Measurements from ENCODE around the gene FRMD3. TPM values are rescaled to one million over a fixed set of nuclear protein-coding genes. Genes with fewer than 3 reads are reported as not detected.

The FRMD3 gene
- total RNA-seq, 1 experiment from 2014 or later, result 1.9 TPM

DNA sequence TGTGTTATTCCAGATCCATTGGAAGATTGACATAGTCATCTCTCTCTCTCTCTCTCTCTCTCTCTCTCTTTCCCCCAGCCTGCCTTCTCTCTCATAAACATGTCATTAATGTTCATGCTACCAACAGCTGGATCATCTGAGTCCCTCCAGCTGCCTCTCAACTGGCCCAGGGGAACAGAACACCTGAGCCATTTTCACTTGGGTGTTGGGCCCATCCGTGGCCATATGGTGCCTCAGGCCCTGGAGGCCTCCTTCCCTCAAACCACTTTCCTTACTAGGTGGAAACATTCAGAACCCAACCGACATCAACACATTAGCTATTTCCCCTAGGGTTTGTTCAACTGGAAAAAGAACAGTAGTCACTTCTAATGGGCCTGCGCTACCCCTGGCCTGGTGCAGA is 196.2 kb downstream of the FRMD3 start:
- intact Hi-C loops (cut with micrococcal nuclease; ENCODE audit: unreplicated experiment), result no loop called here
- Histone ChIP-seq H3K4me1 (replicated peaks; ENCODE audit: insufficient read depth) (0 out of 2 replicates have a peak, but pooled peaks cover under 1% of the 10 kb centered on the region), H3F3A (ENCODE audit: insufficient read depth, low read depth) (no peaks in the 10 kb centered on the region), H3K79me2 (ENCODE audit: low read depth) (no peaks in the 10 kb centered on the region), H2AFZ (no peak overlapping the region), H4K20me1 (ENCODE audit: insufficient read depth) (no peaks in the 10 kb centered on the region), H3K36me3 (ENCODE audit: low read depth) (no peaks in the 10 kb centered on the region), H3K4me2 (no peak overlapping the region), H3K9me2 (ENCODE audit: insufficient read depth) (no peaks in the 10 kb centered on the region), H3K4me3 (no peak overlapping the region), H3K9me3 (ENCODE audit: insufficient read depth, low read depth) (no peaks in the 10 kb centered on the region), H3K27ac (no peak overlapping the region), H3K27me3 (ENCODE audit: insufficient read depth, low read depth) (no peaks in the 10 kb centered on the region)
- CTCF ChIA-PET, result interaction anchor here (0.6 kb wide), 3 partner anchors 75 to 281 kb away, joined by 3 to 4 read pairs (median 3); no protein-coding TSS in a partner anchor
- TF ChIP-seq EZH2 (IDR thresholded peaks at IDR 0.05; ENCODE audit: low read depth), result no peak
- TF ChIP-seq, protein P1, sequence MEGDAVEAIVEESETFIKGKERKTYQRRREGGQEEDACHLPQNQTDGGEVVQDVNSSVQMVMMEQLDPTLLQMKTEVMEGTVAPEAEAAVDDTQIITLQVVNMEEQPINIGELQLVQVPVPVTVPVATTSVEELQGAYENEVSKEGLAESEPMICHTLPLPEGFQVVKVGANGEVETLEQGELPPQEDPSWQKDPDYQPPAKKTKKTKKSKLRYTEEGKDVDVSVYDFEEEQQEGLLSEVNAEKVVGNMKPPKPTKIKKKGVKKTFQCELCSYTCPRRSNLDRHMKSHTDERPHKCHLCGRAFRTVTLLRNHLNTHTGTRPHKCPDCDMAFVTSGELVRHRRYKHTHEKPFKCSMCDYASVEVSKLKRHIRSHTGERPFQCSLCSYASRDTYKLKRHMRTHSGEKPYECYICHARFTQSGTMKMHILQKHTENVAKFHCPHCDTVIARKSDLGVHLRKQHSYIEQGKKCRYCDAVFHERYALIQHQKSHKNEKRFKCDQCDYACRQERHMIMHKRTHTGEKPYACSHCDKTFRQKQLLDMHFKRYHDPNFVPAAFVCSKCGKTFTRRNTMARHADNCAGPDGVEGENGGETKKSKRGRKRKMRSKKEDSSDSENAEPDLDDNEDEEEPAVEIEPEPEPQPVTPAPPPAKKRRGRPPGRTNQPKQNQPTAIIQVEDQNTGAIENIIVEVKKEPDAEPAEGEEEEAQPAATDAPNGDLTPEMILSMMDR (conservative IDR thresholded peaks at IDR 0.05), result no peak
- POLR2A ChIA-PET (ENCODE audit: unreplicated experiment), result no interaction called here
- DNase-seq, result no peak
- BruUV-seq (replicated peaks), result no TSS peak

DNA sequence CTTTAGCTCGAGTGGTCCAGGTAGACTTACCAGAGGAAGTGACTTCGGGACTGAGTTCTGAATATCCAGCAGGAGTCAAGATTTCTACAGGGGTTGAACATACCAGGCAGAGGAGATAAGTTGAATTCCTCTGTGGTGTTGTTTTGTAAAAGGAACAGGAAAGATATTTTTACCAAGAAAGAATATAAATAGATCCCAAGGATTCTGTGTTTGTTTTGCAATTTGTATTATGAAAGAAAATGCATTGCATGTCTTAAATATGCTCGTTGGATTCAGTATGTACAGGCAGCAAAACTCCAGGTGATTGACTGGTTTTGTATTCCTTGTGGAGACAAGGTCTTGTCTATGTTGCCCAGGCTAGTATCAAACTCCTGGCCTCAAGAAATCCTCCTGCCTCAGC is 197.8 kb downstream of the FRMD3 start:
- Histone ChIP-seq H3F3A (ENCODE audit: insufficient read depth, low read depth) (no peaks in the 10 kb centered on the region), H3K4me2 (no peak overlapping the region), H3K9me2 (ENCODE audit: insufficient read depth) (no peaks in the 10 kb centered on the region), H3K4me1 (replicated peaks; ENCODE audit: insufficient read depth) (peaks cover 9% of the 10 kb centered on the region; the same call in 1 of the 2 replicates), H2AFZ (no peak overlapping the region), H3K79me2 (ENCODE audit: low read depth) (no peaks in the 10 kb centered on the region), H3K27me3 (ENCODE audit: insufficient read depth, low read depth) (no peaks in the 10 kb centered on the region), H3K4me3 (no peak overlapping the region), H4K20me1 (ENCODE audit: insufficient read depth) (no peaks in the 10 kb centered on the region), H3K27ac (no peak overlapping the region), H3K9me3 (ENCODE audit: insufficient read depth, low read depth) (no peaks in the 10 kb centered on the region), H3K36me3 (ENCODE audit: low read depth) (no peaks in the 10 kb centered on the region)
- CTCF ChIA-PET, result no interaction called here
- BruUV-seq (replicated peaks), result no TSS peak
- no peak for TF ChIP-seq EZH2 (IDR thresholded peaks at IDR 0.05; ENCODE audit: low read depth)
- TF ChIP-seq, protein P1 (conservative IDR thresholded peaks at IDR 0.05), result no peak
- intact Hi-C loops (cut with micrococcal nuclease; ENCODE audit: unreplicated experiment), result no loop called here
- POLR2A ChIA-PET (ENCODE audit: unreplicated experiment), result no interaction called here
- no peak for DNase-seq

DNA sequence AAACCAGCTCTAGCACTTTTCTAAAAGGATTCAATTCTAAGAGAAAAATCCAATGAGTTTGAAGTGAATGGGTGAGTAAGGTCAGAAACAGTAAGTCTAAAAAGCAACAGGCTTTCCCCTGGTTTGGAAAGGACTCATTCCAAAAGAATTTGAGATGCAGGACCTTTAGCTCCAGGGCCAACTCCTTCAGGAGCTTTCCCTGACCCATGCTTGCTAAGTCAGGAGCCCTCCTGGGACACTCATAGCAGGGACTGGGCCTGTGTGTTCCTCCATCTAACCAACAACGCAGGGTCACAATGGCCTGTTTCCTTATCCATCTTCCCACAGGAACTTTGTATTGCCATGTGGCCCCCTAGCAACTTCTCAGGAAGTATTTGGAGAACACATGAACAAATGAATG is 198.8 kb downstream of the FRMD3 start:
- Histone ChIP-seq H3K27me3 (ENCODE audit: insufficient read depth, low read depth) (no peaks in the 10 kb centered on the region), H3K27ac (no peak overlapping the region), H3K9me3 (ENCODE audit: insufficient read depth, low read depth) (no peaks in the 10 kb centered on the region), H3K79me2 (ENCODE audit: low read depth) (no peaks in the 10 kb centered on the region), H3K4me2 (no peak overlapping the region), H2AFZ (no peak overlapping the region), H3K4me1 (replicated peaks; ENCODE audit: insufficient read depth) (peaks cover 11% of the 10 kb centered on the region; the same call in 1 of the 2 replicates), H4K20me1 (ENCODE audit: insufficient read depth) (no peaks in the 10 kb centered on the region), H3K36me3 (ENCODE audit: low read depth) (no peaks in the 10 kb centered on the region), H3K4me3 (no peak overlapping the region), H3K9me2 (ENCODE audit: insufficient read depth) (no peaks in the 10 kb centered on the region), H3F3A (ENCODE audit: insufficient read depth, low read depth) (no peaks in the 10 kb centered on the region)
- ChIA-PET POLR2A (ENCODE audit: unreplicated experiment) (interaction anchor here (0.7 kb wide), 1 partner anchor 209 kb away, joined by 3 read pairs; no protein-coding TSS in a partner anchor), CTCF (no interaction called here)
- BruUV-seq (replicated peaks), result no TSS peak
- no peak for TF ChIP-seq EZH2 (IDR thresholded peaks at IDR 0.05; ENCODE audit: low read depth)
- TF ChIP-seq, protein P1 (conservative IDR thresholded peaks at IDR 0.05), result no peak
- intact Hi-C loops (cut with micrococcal nuclease; ENCODE audit: unreplicated experiment), result loop anchor here (5.0 kb wide), 1 partner anchor 93 kb away; no protein-coding TSS in a partner anchor
- no peak for DNase-seq
